Measurements from ENCODE around the gene TRPV6. TPM values are rescaled to one million over a fixed set of nuclear protein-coding genes. Genes with fewer than 3 reads are reported as not detected.

Gene TRPV6
- total and polyA plus RNA-seq, 2 donors (not counting 1 experiment from before 2014, with no cell fraction given) = not detected

- no peak for DNase-seq (ENCODE audit: low read depth in 2 of 2)
- Histone ChIP-seq H3K4me3 (replicated peaks in 1 of 4; ENCODE audit: control extremely low read depth in 1 of 4, insufficient read depth in 1 of 4, low read depth in 3 of 4, low read length in 4 of 4) (no peak overlapping the region), H3K9me3 (ENCODE audit: control insufficient read depth, insufficient read depth, low read depth, low read length) (no peaks in the 10 kb centered on the region), H4K20me1 (ENCODE audit: control insufficient read depth, extremely low read depth, insufficient read depth, low read length) (no peaks in the 10 kb centered on the region), H3K9ac (ENCODE audit: insufficient read depth, low read length) (no peak overlapping the region), H3K4me2 (ENCODE audit: extremely low read depth, insufficient read depth, low read length) (no peak overlapping the region), H2AFZ (ENCODE audit: low read length) (no peak overlapping the region), H3K27me3 (ENCODE audit: control insufficient read depth, insufficient read depth, low read length) (no peaks in the 10 kb centered on the region), H3K27ac (ENCODE audit: insufficient read depth, low read length) (no peak overlapping the region), H3K4me1 (ENCODE audit: control insufficient read depth, extremely low read depth, insufficient read depth, low read length) (no peaks in the 10 kb centered on the region), H3K79me2 (ENCODE audit: control insufficient read depth, insufficient read depth, low read length) (no peaks in the 10 kb centered on the region), H3K36me3 (ENCODE audit: control insufficient read depth, insufficient read depth, low read length) (no peaks in the 10 kb centered on the region)
- TF ChIP-seq CTCF (conservative IDR thresholded peaks at IDR 0.05 in 1 of 2, IDR thresholded peaks at IDR 0.05 in 1 of 2; ENCODE audit: low read depth in 1 of 2, low read length in 2 of 2) (no peak), EZH2 (IDR thresholded peaks at IDR 0.05; ENCODE audit: low read length, missing control alignments) (no peak)
These were observed 7.4 kb upstream of the TRPV6 start for GRCh38 chr7:142892951-142893350.

GRCh38 chr7:142891490-142892082, 6.0 kb upstream of the TRPV6 start:
- Histone ChIP-seq H3K4me3 (replicated peaks in 1 of 4; ENCODE audit: control extremely low read depth in 1 of 4, insufficient read depth in 1 of 4, low read depth in 3 of 4, low read length in 4 of 4) (no peak overlapping the region), H3K27me3 (ENCODE audit: control insufficient read depth, insufficient read depth, low read length) (no peaks in the 10 kb centered on the region), H4K20me1 (ENCODE audit: control insufficient read depth, extremely low read depth, insufficient read depth, low read length) (no peaks in the 10 kb centered on the region), H3K4me1 (ENCODE audit: control insufficient read depth, extremely low read depth, insufficient read depth, low read length) (no peaks in the 10 kb centered on the region), H2AFZ (ENCODE audit: low read length) (no peak overlapping the region), H3K9ac (ENCODE audit: insufficient read depth, low read length) (no peak overlapping the region), H3K27ac (ENCODE audit: insufficient read depth, low read length) (no peak overlapping the region), H3K79me2 (ENCODE audit: control insufficient read depth, insufficient read depth, low read length) (no peaks in the 10 kb centered on the region), H3K9me3 (ENCODE audit: control insufficient read depth, insufficient read depth, low read depth, low read length) (no peaks in the 10 kb centered on the region), H3K4me2 (ENCODE audit: extremely low read depth, insufficient read depth, low read length) (no peak overlapping the region), H3K36me3 (ENCODE audit: control insufficient read depth, insufficient read depth, low read length) (no peaks in the 10 kb centered on the region)
- DNase-seq (ENCODE audit: low read depth in 2 of 2) = no peak
- TF ChIP-seq CTCF (conservative IDR thresholded peaks at IDR 0.05 in 1 of 2, IDR thresholded peaks at IDR 0.05 in 1 of 2; ENCODE audit: low read depth in 1 of 2, low read length in 2 of 2) = no peak
- no peak for TF ChIP-seq EZH2 (IDR thresholded peaks at IDR 0.05; ENCODE audit: low read length, missing control alignments)

GRCh38 chr7:142890874-142891485, 5.4 kb upstream of the TRPV6 start:
- Histone ChIP-seq H3K9me3 (ENCODE audit: control insufficient read depth, insufficient read depth, low read depth, low read length) (no peaks in the 10 kb centered on the region), H3K4me3 (replicated peaks in 1 of 4; ENCODE audit: control extremely low read depth in 1 of 4, insufficient read depth in 1 of 4, low read depth in 3 of 4, low read length in 4 of 4) (no peak overlapping the region), H3K36me3 (ENCODE audit: control insufficient read depth, insufficient read depth, low read length) (no peaks in the 10 kb centered on the region), H3K4me2 (ENCODE audit: extremely low read depth, insufficient read depth, low read length) (no peak overlapping the region), H3K9ac (ENCODE audit: insufficient read depth, low read length) (no peak overlapping the region), H2AFZ (ENCODE audit: low read length) (no peak overlapping the region), H3K4me1 (ENCODE audit: control insufficient read depth, extremely low read depth, insufficient read depth, low read length) (no peaks in the 10 kb centered on the region), H3K79me2 (ENCODE audit: control insufficient read depth, insufficient read depth, low read length) (no peaks in the 10 kb centered on the region), H3K27ac (ENCODE audit: insufficient read depth, low read length) (no peak overlapping the region), H4K20me1 (ENCODE audit: control insufficient read depth, extremely low read depth, insufficient read depth, low read length) (no peaks in the 10 kb centered on the region), H3K27me3 (ENCODE audit: control insufficient read depth, insufficient read depth, low read length) (no peaks in the 10 kb centered on the region)
- TF ChIP-seq EZH2 (IDR thresholded peaks at IDR 0.05; ENCODE audit: low read length, missing control alignments) = no peak
- no peak for TF ChIP-seq CTCF (conservative IDR thresholded peaks at IDR 0.05 in 1 of 2, IDR thresholded peaks at IDR 0.05 in 1 of 2; ENCODE audit: low read depth in 1 of 2, low read length in 2 of 2)
- no peak for DNase-seq (ENCODE audit: low read depth in 2 of 2)

All from fibroblast of lung (primary cell).